GM21423 (cell line): Measurements from ENCODE around the gene SF3B3.

ENCODE experiments used
- ATAC-seq: cut with Tn5 transposase; IDR thresholded peaks from one replicate; pipeline ENCODE4 v1.9.1; 2021; ENCODE audit warnings: mild to moderate bottlenecking, moderate library complexity; ENCODE audit not compliant: unreplicated experiment

Gene SF3B3

DNA sequence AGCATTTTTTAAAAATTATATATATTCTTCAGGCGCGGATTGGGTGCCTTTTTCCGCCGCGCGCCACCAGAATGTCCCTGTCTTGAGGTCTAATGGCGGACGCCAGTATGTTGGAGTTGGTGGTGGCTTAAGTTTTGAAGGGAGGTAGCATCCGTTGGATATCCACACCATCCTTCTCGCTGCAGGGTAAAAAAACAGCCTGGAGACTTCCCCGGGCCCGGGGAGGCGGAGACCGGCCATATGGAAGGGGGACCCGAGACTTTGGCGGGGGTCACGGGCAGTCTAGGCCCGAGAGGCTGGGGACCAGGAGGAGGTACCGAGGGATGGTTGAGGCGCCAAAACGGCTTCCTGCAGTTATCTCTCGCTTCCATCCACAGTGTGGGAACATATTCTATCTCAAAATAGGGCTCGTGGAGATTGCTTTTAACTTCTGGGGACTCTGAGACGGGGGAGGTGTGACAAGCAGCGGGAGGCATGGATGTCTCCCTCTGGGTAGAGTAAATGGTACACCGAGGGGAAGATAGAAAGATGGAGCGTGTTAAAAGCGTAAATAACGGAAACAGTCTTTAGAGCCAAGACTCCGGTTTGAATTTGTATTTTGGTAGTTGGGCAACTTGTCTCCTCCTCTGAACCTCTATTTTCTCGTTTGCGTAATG lies at the start of gene SF3B3:
TSS of gene SF3B3 (plus strand) at position 74 of the 656 bp plus-strand sequence. CDS start 2,841 bp downstream, outside the sequence.
- peak; percentile 51 for ATAC-seq

- ATAC-seq = no peak
These were observed 49.1 kb upstream of the SF3B3 start for GRCh38 chr16:70474320-70475053.

DNA sequence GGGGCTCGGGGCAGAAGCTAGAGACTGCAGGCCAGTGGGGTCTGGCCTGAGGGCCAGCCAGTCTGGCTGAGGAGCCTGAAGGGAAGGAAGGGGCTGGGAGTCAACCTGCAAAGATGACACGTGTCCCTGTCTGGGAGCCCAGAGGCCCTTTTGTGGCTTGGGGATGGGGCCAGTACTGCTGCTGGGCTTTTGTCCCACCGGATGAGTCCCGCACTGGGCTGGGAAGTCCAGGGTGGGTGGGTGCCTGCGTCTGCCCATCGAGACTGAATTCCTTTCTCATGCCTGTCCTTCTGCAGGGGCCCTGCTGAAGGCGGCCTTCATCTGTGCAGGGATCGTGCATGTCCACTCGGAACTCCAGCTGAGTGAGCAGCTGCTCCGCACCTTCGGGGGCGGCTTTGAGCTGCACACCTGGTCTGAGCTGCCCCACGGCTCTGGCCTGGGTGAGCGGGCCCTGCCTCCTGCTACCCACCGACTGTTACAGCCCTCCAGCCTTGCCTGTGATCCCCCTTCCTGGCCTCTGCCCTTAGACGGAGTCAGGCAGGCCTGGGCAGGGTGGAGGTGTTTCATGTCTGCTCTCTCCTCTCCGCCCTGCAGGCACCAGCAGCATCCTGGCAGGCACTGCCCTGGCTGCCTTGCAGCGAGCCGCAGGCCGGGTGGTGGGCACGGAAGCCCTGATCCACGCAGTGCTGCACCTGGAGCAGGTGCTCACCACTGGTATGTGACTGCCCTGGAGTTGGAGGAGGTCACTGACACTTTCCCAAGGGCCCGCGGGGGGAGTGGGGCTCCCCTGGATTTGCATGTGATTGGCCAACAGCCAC lies 48.4 kb upstream of the SF3B3 start:
- no peak for ATAC-seq

DNA sequence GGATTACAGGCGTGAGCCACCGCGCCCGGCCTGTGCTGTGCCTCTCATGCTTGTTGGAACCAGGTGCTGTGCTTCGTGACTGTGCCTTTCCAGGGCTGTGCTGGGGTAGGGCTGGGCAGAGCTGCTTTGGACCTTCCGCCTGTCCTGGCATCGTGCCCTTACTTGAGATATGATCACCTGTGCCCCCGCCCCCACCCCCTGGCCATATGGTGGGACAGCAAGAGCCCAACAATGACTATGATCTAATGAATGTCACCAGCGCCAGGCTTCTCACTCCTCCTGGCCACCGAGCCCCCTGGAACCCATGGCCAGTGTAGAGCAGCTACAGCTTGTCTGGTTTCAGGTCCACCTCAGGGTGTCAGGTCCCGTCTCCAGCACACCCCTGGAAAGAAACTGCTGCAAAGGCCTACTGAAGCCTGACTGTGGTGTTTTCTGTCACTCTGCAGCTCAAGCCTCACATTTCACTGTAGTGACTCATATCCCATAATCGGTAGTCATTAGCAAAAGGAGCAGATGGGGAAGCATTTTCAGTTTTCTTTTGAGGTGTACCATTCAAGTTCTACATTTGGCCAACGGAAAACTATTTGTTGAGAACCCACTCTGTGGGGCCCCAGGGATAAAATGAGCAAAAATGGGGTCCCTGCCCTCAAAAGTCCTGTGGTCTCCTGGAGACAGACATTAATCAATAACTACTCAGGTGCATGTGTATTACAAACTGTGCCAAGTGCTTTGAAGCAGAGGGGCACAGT lies 47.2 kb upstream of the SF3B3 start:
- ATAC-seq = peak; percentile 84

DNA sequence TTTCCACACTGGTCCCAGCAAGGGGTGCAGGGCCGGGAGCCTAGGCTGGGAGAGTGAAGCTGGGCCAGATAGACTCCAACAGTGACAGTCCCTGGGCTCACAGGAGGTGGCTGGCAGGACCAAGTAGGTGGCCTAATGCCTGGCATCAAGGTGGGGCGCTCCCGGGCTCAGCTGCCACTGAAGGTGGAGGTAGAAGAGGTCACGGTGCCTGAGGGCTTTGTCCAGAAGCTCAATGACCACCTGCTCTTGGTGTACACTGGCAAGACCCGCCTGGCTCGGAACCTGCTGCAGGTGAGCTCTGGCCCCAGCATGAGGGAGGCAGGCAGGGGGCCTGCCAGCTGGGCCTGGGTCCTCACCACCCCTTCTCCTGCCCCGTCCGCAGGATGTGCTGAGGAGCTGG lies 45.4 kb upstream of the SF3B3 start:
- ATAC-seq = no peak

DNA sequence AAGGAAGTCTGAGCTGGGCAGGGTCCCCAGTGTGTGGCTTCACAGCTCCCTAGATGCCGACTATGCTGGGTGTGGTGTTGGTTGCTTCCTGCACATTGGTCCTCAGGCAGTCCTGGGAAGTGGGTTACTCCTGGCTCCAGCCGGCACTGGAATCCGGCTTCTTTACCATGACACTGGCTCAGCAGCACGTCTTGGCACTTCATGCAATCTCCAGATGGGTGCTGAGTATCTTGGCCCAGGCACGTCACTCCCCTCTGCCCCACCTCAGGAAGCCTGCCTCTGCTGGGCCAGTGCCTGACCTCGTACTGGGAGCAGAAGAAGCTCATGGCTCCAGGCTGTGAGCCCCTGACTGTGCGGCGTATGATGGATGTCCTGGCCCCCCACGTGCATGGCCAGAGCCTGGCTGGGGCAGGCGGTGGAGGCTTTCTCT lies 44.7 kb upstream of the SF3B3 start:
- ATAC-seq = no peak

DNA sequence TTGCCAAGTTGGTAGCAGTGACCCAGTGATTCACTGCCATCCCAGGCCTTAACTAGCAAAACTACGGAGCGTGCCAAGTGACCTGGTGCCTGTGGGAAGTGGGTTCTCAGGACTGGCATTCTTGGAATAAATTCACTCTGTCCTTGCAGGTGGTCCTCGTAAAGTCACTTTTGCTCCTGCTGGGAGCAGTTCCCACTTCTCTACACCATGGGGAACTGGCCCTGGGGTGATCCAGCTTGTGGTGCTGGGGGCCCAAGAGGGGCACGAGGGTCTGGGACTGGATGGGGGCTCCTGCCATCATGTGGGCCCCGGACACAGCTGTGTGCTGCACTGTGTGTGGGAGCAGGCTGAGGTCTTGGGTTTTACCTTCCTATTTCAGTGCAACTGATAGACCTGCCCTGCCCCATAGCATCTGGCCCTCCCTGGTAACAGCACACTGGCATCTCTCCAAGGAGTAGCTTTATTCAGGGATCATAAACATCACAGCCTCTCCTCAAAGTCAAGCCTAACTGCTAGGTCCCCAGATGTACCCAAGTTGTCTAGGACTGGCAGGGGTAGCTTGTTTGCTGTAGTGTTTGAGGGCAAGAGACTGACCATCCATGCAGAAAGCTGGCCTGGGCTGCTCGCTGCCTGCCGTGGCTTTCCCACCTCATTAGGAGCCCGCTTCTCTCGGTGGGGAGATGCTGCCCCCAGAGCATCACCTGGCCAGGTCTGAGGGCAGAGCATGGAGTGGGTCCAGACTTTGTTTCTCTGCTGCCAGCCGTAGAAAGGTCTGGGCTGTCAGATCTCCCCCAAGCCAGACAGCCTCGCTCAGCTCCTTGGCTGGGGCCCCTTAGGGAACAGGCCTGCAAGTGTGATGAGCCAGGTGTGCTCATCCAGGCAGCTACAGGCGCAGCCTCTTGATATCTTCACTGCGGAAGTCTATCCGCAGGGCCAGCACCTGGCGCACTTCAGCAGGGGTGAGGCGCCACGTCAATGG lies 43.2 kb upstream of the SF3B3 start:
- ATAC-seq = no peak

- no peak for ATAC-seq
These were observed 41.6 kb upstream of the SF3B3 start for GRCh38 chr16:70481929-70482536.

DNA sequence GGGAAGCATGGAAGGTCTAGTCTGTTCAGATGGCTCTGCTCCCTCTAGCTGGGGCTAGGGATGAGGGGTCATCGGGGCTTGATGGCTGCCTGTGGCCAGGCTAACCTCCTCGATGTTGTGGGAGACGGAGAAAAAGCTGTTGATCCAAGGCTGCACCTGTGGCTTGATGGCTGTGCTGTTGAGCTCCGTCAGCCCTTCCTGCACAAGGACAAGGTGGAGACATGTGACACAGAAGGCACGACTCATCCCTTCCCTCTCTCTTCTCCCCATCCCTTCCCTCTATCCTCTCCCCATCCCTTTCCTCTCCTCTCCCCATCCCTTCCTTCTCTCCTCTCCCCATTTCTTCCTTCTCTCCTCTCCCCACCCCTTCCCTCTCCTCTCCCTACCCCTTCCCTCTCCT lies 41.0 kb upstream of the SF3B3 start:
- ATAC-seq = no peak

DNA sequence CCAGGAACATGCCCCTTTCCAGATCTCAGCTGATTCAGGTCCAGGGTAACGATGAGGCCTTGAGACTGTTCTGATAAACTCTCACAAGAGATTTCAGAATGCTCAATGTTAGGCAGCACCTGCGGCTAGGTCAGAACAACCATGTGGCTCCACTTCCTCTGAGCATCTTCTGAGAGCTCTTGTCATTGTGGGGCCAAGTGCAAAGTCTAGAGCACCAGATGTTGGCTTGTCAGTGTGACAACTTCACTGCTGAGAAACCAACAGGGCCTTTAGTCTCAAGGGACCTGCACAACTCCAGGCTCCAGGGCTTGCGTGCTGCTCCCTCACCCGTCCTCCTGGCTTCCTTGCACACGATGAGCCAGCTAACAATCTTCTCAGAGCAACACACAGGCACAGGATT lies 40.2 kb upstream of the SF3B3 start:
- ATAC-seq = no peak

DNA sequence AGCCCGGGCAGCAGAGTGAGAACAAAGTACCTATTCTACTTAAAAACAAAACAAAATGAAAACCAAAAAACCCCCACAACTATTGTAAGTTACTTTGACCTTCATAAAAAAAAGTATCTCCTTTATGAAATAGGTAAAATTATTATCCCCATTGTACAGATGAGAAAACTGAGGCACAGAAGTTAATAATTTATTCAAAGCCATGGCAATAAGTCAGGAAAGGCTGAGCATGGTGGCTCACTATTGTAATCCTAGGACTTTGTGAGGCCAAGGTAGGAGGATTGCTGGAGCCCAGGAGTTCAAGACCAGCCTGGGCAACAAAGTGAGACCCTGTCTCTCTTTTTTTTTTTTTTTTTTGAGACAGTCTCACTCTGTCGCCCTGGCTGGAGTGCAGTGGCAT lies 38.7 kb upstream of the SF3B3 start:
- no peak for ATAC-seq

DNA sequence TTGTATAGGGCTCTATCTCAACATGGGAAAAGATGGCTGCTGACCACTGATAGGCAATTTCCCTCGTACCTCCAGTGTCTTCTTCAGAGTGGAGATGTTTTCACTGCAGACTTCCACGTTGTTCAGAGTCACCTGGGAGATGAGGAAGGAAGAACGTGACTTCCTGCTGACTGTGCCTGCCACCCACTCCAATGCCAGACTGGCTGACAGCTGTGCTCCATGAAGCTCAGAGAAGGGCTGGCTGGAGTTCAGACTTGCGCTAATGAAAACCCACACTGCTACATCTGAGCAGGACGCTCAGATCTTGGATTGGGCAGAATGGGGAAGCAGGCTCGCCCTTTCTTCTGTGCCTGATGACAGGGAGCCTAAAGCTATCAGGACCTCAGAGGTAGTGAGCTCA lies 33.4 kb upstream of the SF3B3 start:
- no peak for ATAC-seq

DNA sequence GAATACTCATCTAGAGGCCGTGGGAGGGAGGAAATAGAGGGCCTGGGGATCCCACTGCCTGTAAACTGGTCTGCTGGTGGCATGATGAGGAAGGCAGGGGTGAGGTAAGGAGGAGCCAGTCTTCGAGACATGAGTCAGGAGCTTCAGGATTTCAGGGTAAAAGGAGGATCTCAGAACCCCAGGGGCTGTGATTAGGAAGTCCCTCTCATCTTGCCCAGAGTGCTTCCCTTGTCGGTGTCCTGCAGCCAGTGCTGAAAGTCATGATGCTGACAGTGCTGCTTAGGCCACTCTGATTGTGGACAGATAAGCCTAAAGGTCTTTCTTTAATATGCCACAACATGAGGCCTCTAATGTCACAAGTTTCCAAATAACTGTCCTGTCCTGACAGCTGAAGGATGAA lies 29.8 kb upstream of the SF3B3 start:
- no peak for ATAC-seq

DNA sequence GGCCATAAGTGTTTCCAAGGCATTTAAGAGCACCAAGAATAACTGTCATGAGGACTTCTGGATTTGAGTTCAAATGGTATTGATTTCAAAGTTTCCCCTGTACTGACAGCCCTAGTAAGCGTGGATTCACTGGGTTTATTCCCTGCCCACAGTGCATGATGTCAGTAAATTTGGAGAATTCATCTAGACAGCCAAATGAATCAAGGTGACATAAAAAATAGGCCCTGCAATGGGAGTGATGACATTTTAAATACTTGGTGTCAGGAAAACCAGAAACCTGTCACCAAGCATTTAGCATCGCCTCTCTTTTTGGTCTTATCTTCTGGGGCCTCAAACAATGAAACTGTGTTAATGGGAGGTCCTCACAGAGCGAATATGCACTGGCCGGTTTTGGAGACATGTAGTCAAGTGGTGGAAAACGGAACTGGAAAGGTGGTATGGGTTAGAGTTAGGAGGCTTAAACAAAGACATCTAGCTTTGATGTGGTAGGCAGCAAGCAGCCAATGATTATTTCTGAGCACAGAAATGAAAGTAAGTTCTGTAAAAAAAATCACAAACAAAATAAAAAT lies 29.3 kb upstream of the SF3B3 start:
- ATAC-seq = no peak

GRCh38 chr16:70494777-70495176 lies 28.8 kb upstream of the SF3B3 start:
- no peak for ATAC-seq

- ATAC-seq = no peak
These were observed 28.0 kb upstream of the SF3B3 start for GRCh38 chr16:70495425-70496182.

DNA sequence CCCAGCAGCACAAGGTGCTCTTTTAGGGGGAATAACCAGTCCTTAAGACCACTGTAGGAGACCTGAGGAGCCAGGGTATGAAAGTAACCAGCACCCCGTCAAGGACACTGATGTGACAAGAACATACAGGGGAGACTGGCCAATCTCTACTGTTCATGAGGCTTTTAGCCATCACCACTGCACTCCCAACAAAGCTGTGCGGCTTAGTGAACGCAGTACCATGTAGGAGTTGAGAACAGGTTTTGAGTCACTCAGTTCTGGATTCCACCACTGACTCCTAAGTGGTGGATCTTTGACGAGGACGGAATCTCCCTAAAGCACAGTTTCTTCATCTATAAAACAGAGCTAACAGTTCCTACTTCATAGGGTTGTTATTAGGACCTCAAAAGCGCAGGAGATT lies 27.1 kb upstream of the SF3B3 start:
- ATAC-seq = no peak

DNA sequence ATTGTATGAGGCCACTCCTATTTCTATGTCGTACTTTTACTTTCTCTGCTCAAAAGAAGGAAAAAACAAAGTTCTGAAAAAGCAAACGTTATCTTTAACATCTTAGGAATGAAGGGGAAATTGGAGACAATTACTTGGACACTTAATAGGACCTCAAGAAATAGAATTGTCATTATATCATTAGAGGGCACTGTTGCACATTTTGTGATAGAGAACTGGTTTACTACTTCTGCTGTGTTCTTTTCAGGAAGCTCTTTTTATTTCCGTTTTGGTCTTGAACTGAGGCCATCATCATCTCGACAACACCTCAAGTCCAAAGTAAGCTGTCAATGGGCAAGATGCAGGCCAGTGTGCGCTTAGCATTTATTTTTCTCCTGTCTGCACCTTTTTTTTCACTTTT lies 14.9 kb upstream of the SF3B3 start:
- ATAC-seq = no peak
